Vagina (tissue), 2 donors: Measurements from ENCODE around the gene FST.

Experiments used
- POLR2A ChIP-seq, 2 donors: fragments of 450-650 bp; IDR thresholded peaks; one replicate each; pipeline ENCODE4 v1.6.1; 2017; ENCODE audit warnings: antibody characterized with exemption in 2 of 2, mild to moderate bottlenecking in 2 of 2, moderate library complexity in 2 of 2
- POLR2AphosphoS5 ChIP-seq, 2 donors: sonication (generic); formaldehyde crosslinking; IDR thresholded peaks; one replicate each; pipeline ENCODE4 v1.9.0; 2017; ENCODE audit warnings: antibody characterized with exemption in 2 of 2, mild to moderate bottlenecking in 2 of 2, low read depth in 1 of 2; ENCODE audit not compliant: insufficient read depth in 1 of 2

DNA sequence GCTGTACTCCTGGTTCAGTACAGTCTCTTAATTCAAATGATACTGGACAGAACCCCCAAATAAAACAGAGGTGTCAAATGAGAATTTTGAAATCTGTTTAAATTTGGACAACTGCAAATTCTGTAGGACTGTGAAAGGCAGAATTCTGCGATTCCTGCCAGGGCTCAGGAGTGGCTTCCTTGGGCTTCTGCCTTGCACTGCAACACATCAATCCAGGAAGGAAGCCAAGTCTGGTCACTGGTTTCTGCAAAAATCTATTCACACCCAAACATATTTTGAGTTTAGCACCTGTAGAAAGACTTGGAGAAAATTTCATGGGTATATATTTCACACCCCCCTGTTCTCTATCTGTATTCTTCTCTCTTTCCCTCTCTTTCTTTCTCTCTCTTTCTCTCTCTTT lies 37.5 kb upstream of the FST start:
- no peak for TF ChIP-seq POLR2AphosphoS5 (IDR thresholded peaks at IDR 0.05; ENCODE audit: insufficient read depth in 1 of 2, low read depth in 1 of 2)
- TF ChIP-seq POLR2A (IDR thresholded peaks at IDR 0.05): no peak
